Lower lobe of right lung (tissue), 2 donors: ENCODE data around the gene FALEC. TPM values are rescaled to one million over a fixed set of nuclear protein-coding genes. Genes with fewer than 3 reads are reported as not detected.

Source experiments
- ATAC-seq, 2 donors: fragments of 200-7000 bp; cut with Tn5 transposase; one replicate each; pipeline ENCODE4 v1.9.1; 2020 to 2022; ENCODE audit warnings: mild to moderate bottlenecking in 2 of 2, moderate library complexity in 2 of 2
- DNase-seq: peaks from one replicate; pipeline ENCODE4 v3.0.0-alpha.2; 2020
- H3K27ac ChIP-seq: fragments of 200-600 bp; one replicate; pipeline ENCODE4 v1.8.0; 2022
- H3K27me3 ChIP-seq: fragments of 200-600 bp; one replicate; pipeline ENCODE4 v1.8.0; 2022; ENCODE audit warnings: low read depth
- H3K36me3 ChIP-seq: fragments of 200-600 bp; one replicate; pipeline ENCODE4 v1.8.0; 2022; ENCODE audit warnings: mild to moderate bottlenecking
- H3K4me1 ChIP-seq: fragments of 200-600 bp; one replicate; pipeline ENCODE4 v1.8.0; 2022
- H3K4me3 ChIP-seq: fragments of 200-600 bp; one replicate; pipeline ENCODE4 v1.8.0; 2022; ENCODE audit warnings: mild to moderate bottlenecking
- H3K9me3 ChIP-seq: fragments of 200-600 bp; one replicate; pipeline ENCODE4 v1.8.0; 2022
- CTCF ChIP-seq: fragments of 200-600 bp; IDR thresholded peaks from one replicate; pipeline ENCODE4 v1.8.0; 2022; ENCODE audit warnings: antibody characterized with exemption, mild to moderate bottlenecking
- intact Hi-C: fragments of 100-400 bp; cut with DNase I; formaldehyde crosslinking; loops from one replicate; pipeline ENCODE4 v1.11.0; 2022
- total RNA-seq: library from RNA; stranded (reverse); fragmentation: NEBNext Ultra II Directional; extraction: Animal tissue kit (Norgen Biotek cat#: 25700); gene quantifications from one replicate; pipeline ENCODE4 v1.2.1, GENCODE V29; 2021
- donor health status: DM: no; HTN: yes; CAD: no; lungs with severe emphysema.

FALEC gene
- total RNA-seq, 1 donor from 2014 or later = not detected

- ATAC-seq (no peak), DNase-seq (no peak)
- Histone ChIP-seq H3K9me3 (no peaks in the 10 kb centered on the region), H3K4me1 (peaks cover 23% of the 10 kb centered on the region), H3K27ac (no peak overlapping the region), H3K36me3 (no peaks in the 10 kb centered on the region), H3K4me3 (no peak overlapping the region), H3K27me3 (no peaks in the 10 kb centered on the region)
- intact Hi-C loops = no loop called here
- TF ChIP-seq CTCF = no peak
These were observed 30.9 kb downstream of the FALEC start for GRCh38 chr1:150546294-150546937.

- TF ChIP-seq CTCF = no peak
- Histone ChIP-seq H3K36me3 (no peaks in the 10 kb centered on the region), H3K4me1 (peaks cover 41% of the 10 kb centered on the region), H3K27ac (peak overlapping the region; percentile 85), H3K4me3 (peak overlapping the region; percentile 67), H3K27me3 (no peaks in the 10 kb centered on the region), H3K9me3 (no peaks in the 10 kb centered on the region)
- DNase-seq (no peak), ATAC-seq (no peak)
- intact Hi-C loops = no loop called here
These were observed 32.7 kb downstream of the FALEC start for GRCh38 chr1:150548324-150548631.

- ATAC-seq (peak; percentile 64 to 79), DNase-seq (peak; percentile 86)
- Histone ChIP-seq H3K27ac (peak within 1 kb of the TSS; percentile 85), H3K27me3 (no peaks in the 10 kb centered on the region), H3K36me3 (no peaks in the 10 kb centered on the region), H3K4me3 (peak within 1 kb of the TSS; percentile 67), H3K4me1 (peaks cover 40% of the 10 kb centered on the region), H3K9me3 (no peaks in the 10 kb centered on the region)
- intact Hi-C loops = no loop called here
- peak; percentile 17 for TF ChIP-seq CTCF
These were observed 33.3 kb downstream of the FALEC start, which contains the start of gene ADAMTSL4 for GRCh38 chr1:150548632-150549495. Gene ADAMTSL4, plus strand, starts transcription at chr1:150549408. Its CDS starts 2,881 bp downstream, at chr1:150552289.

- H3K27ac ChIP-seq = peak overlapping the region; percentile 85
- no peaks in the 10 kb centered on the region for H3K36me3 ChIP-seq
- peaks cover 46% of the 10 kb centered on the region for H3K4me1 ChIP-seq
- no peak for TF ChIP-seq CTCF
- peak; percentile 0 to 7 for ATAC-seq
- DNase-seq = no peak
- intact Hi-C loops = no loop called here
- H3K27me3 ChIP-seq = no peaks in the 10 kb centered on the region
- H3K9me3 ChIP-seq = no peaks in the 10 kb centered on the region
- peak overlapping the region; percentile 67 for H3K4me3 ChIP-seq
These were observed 34.1 kb downstream of the FALEC start for GRCh38 chr1:150549496-150550221.

GRCh38 chr1:150550222-150551050 is 34.9 kb downstream of the FALEC start:
- no peak for TF ChIP-seq CTCF
- Histone ChIP-seq H3K4me1 (peaks cover 46% of the 10 kb centered on the region), H3K9me3 (no peaks in the 10 kb centered on the region), H3K27me3 (no peaks in the 10 kb centered on the region), H3K4me3 (peak overlapping the region; percentile 67), H3K36me3 (peaks cover 7% of the 10 kb centered on the region), H3K27ac (peak overlapping the region; percentile 85)
- ATAC-seq = peak; percentile 1 to 3
- no peak for DNase-seq
- intact Hi-C loops = no loop called here
